HCT116 (cell line): ENCODE results near the gene DAP.

ENCODE experiments used
- ATF3 ChIP-seq: IDR thresholded peaks from 2 replicates; pipeline ENCODE4 v1.6.1; 2012
- CBX3 ChIP-seq: IDR thresholded peaks from 2 replicates; pipeline ENCODE4 v1.6.1; 2012; ENCODE audit warnings: low read depth
- CEBPB ChIP-seq: IDR thresholded peaks from 2 replicates; pipeline ENCODE4 v1.6.1; 2012; ENCODE audit warnings: low read depth
- CTCF ChIP-seq, 3 experiments: fragments of 200-600 bp in 1 of 3; sonication (generic) in 1 of 3; IDR thresholded peaks in 2 of 3; conservative IDR thresholded peaks in 1 of 3; 2 replicates each; pipeline ENCODE4 v1.5.1; 2012 to 2017; ENCODE audit warnings: low read depth in 2 of 3, low read length in 2 of 3, antibody characterized with exemption in 1 of 3, borderline replicate concordance in 1 of 3, control low read depth in 1 of 3, mild to moderate bottlenecking in 1 of 3, mixed read lengths in 1 of 3, mixed run types in 1 of 3, moderate library complexity in 1 of 3; ENCODE audit not compliant: insufficient read depth in 1 of 3
- EZH2 ChIP-seq: fragments of 200-600 bp; sonication (generic); IDR thresholded peaks from 2 replicates; pipeline ENCODE4 v1.6.1; 2017; ENCODE audit warnings: antibody characterized with exemption, mixed run types
- FOSL1 ChIP-seq: IDR thresholded peaks from 2 replicates; pipeline ENCODE4 v1.6.1; 2012; ENCODE audit warnings: low read depth
- MAX ChIP-seq: IDR thresholded peaks from 2 replicates; pipeline ENCODE4 v1.6.1; 2012
- POLR2A ChIP-seq: IDR thresholded peaks from 2 replicates; pipeline ENCODE4 v1.7.0; 2011; ENCODE audit warnings: borderline replicate concordance; ENCODE audit not compliant: insufficient read depth, insufficient read length; ENCODE audit errors: extremely low read depth
- RAD21 ChIP-seq: IDR thresholded peaks from 2 replicates; pipeline ENCODE4 v1.6.1; 2012; ENCODE audit warnings: low read depth, mild to moderate bottlenecking
- REST ChIP-seq: IDR thresholded peaks from 2 replicates; pipeline ENCODE4 v1.6.1; 2012; ENCODE audit warnings: low read depth
- SIN3A ChIP-seq: IDR thresholded peaks from 2 replicates; pipeline ENCODE4 v1.6.1; 2012; ENCODE audit warnings: low read depth
- SRF ChIP-seq: IDR thresholded peaks from 2 replicates; pipeline ENCODE4 v1.6.1; 2012; ENCODE audit warnings: low read depth
- ZBTB33 ChIP-seq: IDR thresholded peaks from 2 replicates; pipeline ENCODE4 v1.6.1; 2011; ENCODE audit warnings: mild to moderate bottlenecking, low read length, moderate library complexity; ENCODE audit not compliant: insufficient replicate concordance; ENCODE audit errors: extremely low read depth

GRCh38 chr5:10658265-10658664 lies 102.8 kb downstream of the DAP start:
- no peak for TF ChIP-seq CBX3
- no peak for TF ChIP-seq CTCF (IDR thresholded peaks at IDR 0.05 in 2 of 3, conservative IDR thresholded peaks at IDR 0.05 in 1 of 3; ENCODE audit: borderline replicate concordance in 1 of 3, insufficient read depth in 1 of 3, low read depth in 2 of 3, low read length in 2 of 3)
- TF ChIP-seq POLR2A: no peak
- TF ChIP-seq EZH2: no peak
- no peak for TF ChIP-seq ZBTB33
- no peak for TF ChIP-seq CEBPB
- no peak for TF ChIP-seq MAX
- no peak for TF ChIP-seq REST
- TF ChIP-seq RAD21: no peak
- no peak for TF ChIP-seq FOSL1
- no peak for TF ChIP-seq SRF
- TF ChIP-seq ATF3: no peak
- TF ChIP-seq SIN3A: no peak
